ENCODE results near the gene MYO1D.
A peak's percentile ranks its signal among the peaks of the same experiment; 100 is the strongest.

Gene MYO1D

DNA sequence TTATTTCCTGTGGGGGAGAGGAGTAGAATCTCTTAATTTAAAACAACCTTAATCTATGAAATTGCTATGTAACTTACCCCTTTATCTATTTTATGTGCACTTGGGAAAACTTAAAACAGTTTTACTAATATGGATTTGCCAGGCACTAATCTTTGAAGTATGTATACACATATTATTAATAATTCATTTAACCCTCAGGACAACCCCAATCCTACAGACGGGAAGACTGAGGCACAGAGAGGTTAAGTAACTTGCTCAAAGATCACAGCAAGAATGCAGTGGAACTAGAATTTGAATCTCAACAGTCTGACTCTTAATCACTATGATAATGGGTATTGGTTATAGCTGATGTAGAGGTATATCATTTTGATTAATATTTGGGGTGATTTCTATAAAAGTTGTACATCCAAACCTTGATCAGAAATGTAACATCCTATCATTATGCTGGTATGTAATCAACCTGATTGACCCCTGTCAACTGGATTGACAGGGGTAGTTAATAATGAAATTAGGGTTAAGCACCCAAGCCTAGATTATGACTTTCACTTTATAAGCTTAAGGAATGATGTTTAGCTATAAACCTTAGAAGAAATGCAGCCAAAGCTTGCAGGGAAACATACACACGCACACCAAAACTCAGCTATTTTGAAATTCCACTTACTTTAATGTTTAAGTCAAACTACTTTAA, 1.6 kb downstream of the MYO1D start:
- H3K9ac ChIP-seq (ENCODE audit: low read length in 2 of 2), result peak overlapping the region in 1 of 2 donors; percentile 75
- no peak overlapping the region for H3K27ac ChIP-seq (ENCODE audit: low read length)
- no peaks in the 10 kb centered on the region for H3K27me3 ChIP-seq (ENCODE audit: control insufficient read depth in 1 of 2, insufficient read depth in 2 of 2, low read length in 2 of 2)
- H3K36me3 ChIP-seq (ENCODE audit: control insufficient read depth in 2 of 2, insufficient read depth in 2 of 2, low read length in 2 of 2), result no peaks in the 10 kb centered on the region
- H3K4me1 ChIP-seq (ENCODE audit: control insufficient read depth, insufficient read depth, low read length), result peaks cover 14% of the 10 kb centered on the region
- peak overlapping the region in 1 of 2 donors; percentile 89 for H3K4me3 ChIP-seq (ENCODE audit: low read length in 2 of 2)
- no peaks in the 10 kb centered on the region for H3K9me3 ChIP-seq (ENCODE audit: control insufficient read depth in 2 of 2, low read length in 2 of 2)

DNA sequence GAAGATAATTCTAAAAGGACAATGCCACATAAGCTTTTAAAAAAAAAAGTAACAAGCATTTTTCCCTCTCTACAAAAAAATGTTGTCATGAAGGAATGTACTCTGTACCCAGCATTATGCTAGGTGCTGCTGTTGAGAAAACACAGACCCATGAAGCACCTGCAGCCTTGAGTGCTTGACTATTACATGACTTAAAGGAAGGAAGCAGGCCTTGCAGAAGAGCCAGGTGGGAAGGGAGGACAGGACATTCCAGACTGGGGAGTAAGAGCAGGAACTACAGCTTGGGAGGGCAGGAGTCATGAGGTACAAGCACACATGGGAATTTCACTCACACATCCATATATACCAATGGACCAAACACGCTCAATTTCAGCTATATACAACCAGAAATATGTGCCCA, 3.8 kb downstream of the MYO1D start:
- no peak overlapping the region for H3K27ac ChIP-seq (ENCODE audit: low read length)
- H3K9me3 ChIP-seq (ENCODE audit: control insufficient read depth in 2 of 2, low read length in 2 of 2), result no peaks in the 10 kb centered on the region
- no peaks in the 10 kb centered on the region for H3K36me3 ChIP-seq (ENCODE audit: control insufficient read depth in 2 of 2, insufficient read depth in 2 of 2, low read length in 2 of 2)
- peaks cover 16% of the 10 kb centered on the region for H3K4me1 ChIP-seq (ENCODE audit: control insufficient read depth, insufficient read depth, low read length)
- H3K4me3 ChIP-seq (ENCODE audit: low read length in 2 of 2), result no peak overlapping the region
- no peaks in the 10 kb centered on the region for H3K27me3 ChIP-seq (ENCODE audit: control insufficient read depth in 1 of 2, insufficient read depth in 2 of 2, low read length in 2 of 2)
- H3K9ac ChIP-seq (ENCODE audit: low read length in 2 of 2), result no peak overlapping the region

- H3K9me3 ChIP-seq (ENCODE audit: control insufficient read depth in 2 of 2, low read length in 2 of 2), result no peaks in the 10 kb centered on the region
- H3K36me3 ChIP-seq (ENCODE audit: control insufficient read depth in 2 of 2, insufficient read depth in 2 of 2, low read length in 2 of 2), result no peaks in the 10 kb centered on the region
- no peaks in the 10 kb centered on the region for H3K27me3 ChIP-seq (ENCODE audit: control insufficient read depth in 1 of 2, insufficient read depth in 2 of 2, low read length in 2 of 2)
- H3K4me1 ChIP-seq (ENCODE audit: control insufficient read depth, insufficient read depth, low read length), result peaks cover 13% of the 10 kb centered on the region
- no peak overlapping the region for H3K4me3 ChIP-seq (ENCODE audit: low read length in 2 of 2)
- no peak overlapping the region for H3K9ac ChIP-seq (ENCODE audit: low read length in 2 of 2)
- no peak overlapping the region for H3K27ac ChIP-seq (ENCODE audit: low read length)
These were observed 5.2 kb downstream of the MYO1D start for GRCh38 chr17:32871746-32872145.

DNA sequence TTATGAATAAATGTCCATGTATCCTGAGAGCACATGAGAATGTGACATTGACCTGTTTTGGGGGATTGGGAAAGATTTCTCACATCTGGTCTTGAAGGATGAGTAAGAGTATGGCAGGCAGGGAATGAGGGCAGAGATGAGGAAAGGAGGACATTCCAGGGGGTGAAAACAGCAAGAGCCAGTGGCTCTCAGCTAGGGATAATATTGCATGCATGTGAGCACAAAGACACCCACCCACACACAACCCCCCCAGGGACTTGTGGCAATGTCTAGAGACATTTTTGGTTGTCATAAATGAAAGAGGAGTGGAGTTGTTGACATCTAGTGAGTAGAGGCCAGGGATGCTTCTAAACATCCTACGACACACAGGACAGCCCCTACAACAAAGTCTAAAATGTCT, 6.0 kb downstream of the MYO1D start:
- H3K36me3 ChIP-seq (ENCODE audit: control insufficient read depth in 2 of 2, insufficient read depth in 2 of 2, low read length in 2 of 2), result no peaks in the 10 kb centered on the region
- no peak overlapping the region for H3K9ac ChIP-seq (ENCODE audit: low read length in 2 of 2)
- H3K4me3 ChIP-seq (ENCODE audit: low read length in 2 of 2), result no peak overlapping the region
- H3K9me3 ChIP-seq (ENCODE audit: control insufficient read depth in 2 of 2, low read length in 2 of 2), result no peaks in the 10 kb centered on the region
- H3K27me3 ChIP-seq (ENCODE audit: control insufficient read depth in 1 of 2, insufficient read depth in 2 of 2, low read length in 2 of 2), result no peaks in the 10 kb centered on the region
- no peak overlapping the region for H3K27ac ChIP-seq (ENCODE audit: low read length)
- H3K4me1 ChIP-seq (ENCODE audit: control insufficient read depth, insufficient read depth, low read length), result peaks cover 9% of the 10 kb centered on the region

- Histone ChIP-seq H3K9me3 (ENCODE audit: control insufficient read depth in 2 of 2, low read length in 2 of 2) (no peaks in the 10 kb centered on the region), H3K4me1 (ENCODE audit: control insufficient read depth, insufficient read depth, low read length) (peaks cover 9% of the 10 kb centered on the region), H3K4me3 (ENCODE audit: low read length in 2 of 2) (no peak overlapping the region), H3K27me3 (ENCODE audit: control insufficient read depth in 1 of 2, insufficient read depth in 2 of 2, low read length in 2 of 2) (no peaks in the 10 kb centered on the region), H3K36me3 (ENCODE audit: control insufficient read depth in 2 of 2, insufficient read depth in 2 of 2, low read length in 2 of 2) (no peaks in the 10 kb centered on the region), H3K9ac (ENCODE audit: low read length in 2 of 2) (no peak overlapping the region), H3K27ac (ENCODE audit: low read length) (peak overlapping the region; percentile 41)
These were observed 6.8 kb downstream of the MYO1D start for GRCh38 chr17:32870027-32870670.

DNA sequence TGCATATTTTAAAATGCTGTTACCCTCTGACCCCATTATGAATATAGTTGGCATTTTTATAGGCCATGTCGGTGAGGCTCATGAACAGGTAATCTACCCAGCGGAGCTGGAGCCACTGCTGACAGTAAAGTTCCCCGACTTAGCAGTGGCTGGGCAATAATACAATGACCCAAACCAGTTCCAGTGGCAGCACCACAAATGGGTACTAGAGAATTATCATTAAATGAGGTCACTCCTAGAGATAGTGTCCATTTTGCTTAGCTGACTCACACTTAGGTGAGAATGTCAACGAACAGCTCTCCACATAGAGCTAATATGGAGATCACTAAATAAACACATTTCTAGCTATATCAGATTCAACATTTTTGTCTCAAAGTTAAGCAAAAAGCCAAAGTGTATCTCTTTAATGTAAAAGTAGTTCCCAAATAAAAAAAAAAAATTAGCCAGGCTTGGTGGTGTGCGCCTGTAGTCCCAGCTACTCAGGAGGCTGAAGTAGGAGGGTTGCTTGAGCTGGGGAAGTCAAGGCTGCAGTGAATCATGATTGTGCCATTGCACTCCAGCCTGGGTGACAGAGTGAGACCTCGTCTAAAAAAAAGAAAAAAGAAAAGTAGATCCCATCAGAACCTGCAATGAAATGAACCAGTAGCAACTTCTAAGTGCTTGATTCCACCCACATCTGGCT, 7.4 kb downstream of the MYO1D start:
- peak overlapping the region; percentile 41 for H3K27ac ChIP-seq (ENCODE audit: low read length)
- no peaks in the 10 kb centered on the region for H3K27me3 ChIP-seq (ENCODE audit: control insufficient read depth in 1 of 2, insufficient read depth in 2 of 2, low read length in 2 of 2)
- no peak overlapping the region for H3K9ac ChIP-seq (ENCODE audit: low read length in 2 of 2)
- H3K9me3 ChIP-seq (ENCODE audit: control insufficient read depth in 2 of 2, low read length in 2 of 2), result no peaks in the 10 kb centered on the region
- peaks cover 9% of the 10 kb centered on the region for H3K4me1 ChIP-seq (ENCODE audit: control insufficient read depth, insufficient read depth, low read length)
- no peaks in the 10 kb centered on the region for H3K36me3 ChIP-seq (ENCODE audit: control insufficient read depth in 2 of 2, insufficient read depth in 2 of 2, low read length in 2 of 2)
- H3K4me3 ChIP-seq (ENCODE audit: low read length in 2 of 2), result no peak overlapping the region

- Histone ChIP-seq H3K27me3 (ENCODE audit: control insufficient read depth in 1 of 2, insufficient read depth in 2 of 2, low read length in 2 of 2) (no peaks in the 10 kb centered on the region), H3K36me3 (ENCODE audit: control insufficient read depth in 2 of 2, insufficient read depth in 2 of 2, low read length in 2 of 2) (no peaks in the 10 kb centered on the region), H3K9ac (ENCODE audit: low read length in 2 of 2) (no peak overlapping the region), H3K4me3 (ENCODE audit: low read length in 2 of 2) (no peak overlapping the region), H3K4me1 (ENCODE audit: control insufficient read depth, insufficient read depth, low read length) (peaks cover 5% of the 10 kb centered on the region), H3K9me3 (ENCODE audit: control insufficient read depth in 2 of 2, low read length in 2 of 2) (no peaks in the 10 kb centered on the region), H3K27ac (ENCODE audit: low read length) (no peak overlapping the region)
These were observed 11.8 kb downstream of the MYO1D start for GRCh38 chr17:32865141-32865540.

DNA sequence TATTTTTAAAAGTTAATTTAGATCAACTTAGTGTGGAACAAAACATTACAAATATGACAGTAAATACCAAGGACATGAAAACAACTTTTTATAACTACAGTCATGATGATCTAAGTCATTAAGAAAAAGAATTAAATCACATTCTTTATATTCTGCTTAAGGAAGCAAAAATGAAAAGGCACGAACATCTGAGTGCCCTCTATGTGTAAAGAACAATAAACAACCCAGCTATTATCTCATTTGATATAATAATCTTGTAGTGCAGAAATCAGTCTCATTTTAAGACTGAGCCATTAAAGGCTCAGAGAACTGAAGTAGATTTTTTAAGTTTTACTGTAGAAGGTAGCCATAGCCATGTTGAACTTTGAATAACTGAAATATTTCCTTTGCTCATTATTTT, 13.4 kb downstream of the MYO1D start:
- Histone ChIP-seq H3K4me3 (ENCODE audit: low read length in 2 of 2) (no peak overlapping the region), H3K9ac (ENCODE audit: low read length in 2 of 2) (no peak overlapping the region), H3K27me3 (ENCODE audit: control insufficient read depth in 1 of 2, insufficient read depth in 2 of 2, low read length in 2 of 2) (no peaks in the 10 kb centered on the region), H3K27ac (ENCODE audit: low read length) (no peak overlapping the region), H3K36me3 (ENCODE audit: control insufficient read depth in 2 of 2, insufficient read depth in 2 of 2, low read length in 2 of 2) (no peaks in the 10 kb centered on the region), H3K4me1 (ENCODE audit: control insufficient read depth, insufficient read depth, low read length) (no peaks in the 10 kb centered on the region), H3K9me3 (ENCODE audit: control insufficient read depth in 2 of 2, low read length in 2 of 2) (no peaks in the 10 kb centered on the region)

DNA sequence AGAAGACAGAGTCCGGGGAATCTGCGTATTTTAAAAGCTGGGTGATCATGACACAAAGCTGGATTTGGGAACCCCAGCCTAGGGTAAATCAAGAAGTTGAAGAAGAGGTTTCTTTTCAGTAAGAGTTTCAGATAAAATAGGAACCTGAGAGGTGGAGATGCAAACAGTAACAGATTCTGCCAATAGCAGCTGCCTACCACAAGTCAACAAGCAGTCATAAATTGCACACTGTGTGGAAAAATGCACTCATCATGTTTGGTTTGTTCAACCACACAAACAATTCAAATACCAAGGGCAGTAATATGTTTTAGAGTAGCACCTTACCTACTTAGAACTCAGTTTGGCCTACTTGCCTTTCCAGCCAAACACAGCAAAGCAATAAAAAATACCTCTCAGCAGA, 14.0 kb downstream of the MYO1D start:
- no peaks in the 10 kb centered on the region for H3K4me1 ChIP-seq (ENCODE audit: control insufficient read depth, insufficient read depth, low read length)
- H3K27ac ChIP-seq (ENCODE audit: low read length), result no peak overlapping the region
- no peaks in the 10 kb centered on the region for H3K36me3 ChIP-seq (ENCODE audit: control insufficient read depth in 2 of 2, insufficient read depth in 2 of 2, low read length in 2 of 2)
- H3K9me3 ChIP-seq (ENCODE audit: control insufficient read depth in 2 of 2, low read length in 2 of 2), result no peaks in the 10 kb centered on the region
- H3K27me3 ChIP-seq (ENCODE audit: control insufficient read depth in 1 of 2, insufficient read depth in 2 of 2, low read length in 2 of 2), result no peaks in the 10 kb centered on the region
- no peak overlapping the region for H3K9ac ChIP-seq (ENCODE audit: low read length in 2 of 2)
- no peak overlapping the region for H3K4me3 ChIP-seq (ENCODE audit: low read length in 2 of 2)

DNA sequence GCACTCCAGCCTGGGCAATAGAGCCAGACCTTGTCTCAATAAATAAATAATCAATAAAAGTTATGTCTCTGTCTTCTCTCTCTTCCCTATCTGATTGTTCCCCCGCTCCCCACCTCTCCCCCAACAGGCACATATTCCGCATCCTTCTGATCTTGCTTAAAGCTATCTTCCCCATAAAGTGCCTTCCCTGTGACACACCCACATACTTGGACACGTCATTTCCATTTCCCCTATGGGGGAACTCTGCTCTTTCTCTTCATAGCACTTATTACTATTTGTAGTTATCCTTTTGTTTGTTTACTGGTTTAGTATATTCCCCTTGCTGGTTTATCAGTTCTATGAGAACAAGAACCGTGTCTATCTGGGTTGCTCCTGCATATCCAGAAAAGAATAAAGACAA, 14.9 kb downstream of the MYO1D start:
- no peak overlapping the region for H3K4me3 ChIP-seq (ENCODE audit: low read length in 2 of 2)
- H3K27ac ChIP-seq (ENCODE audit: low read length), result no peak overlapping the region
- no peak overlapping the region for H3K9ac ChIP-seq (ENCODE audit: low read length in 2 of 2)
- H3K36me3 ChIP-seq (ENCODE audit: control insufficient read depth in 2 of 2, insufficient read depth in 2 of 2, low read length in 2 of 2), result no peaks in the 10 kb centered on the region
- H3K27me3 ChIP-seq (ENCODE audit: control insufficient read depth in 1 of 2, insufficient read depth in 2 of 2, low read length in 2 of 2), result no peaks in the 10 kb centered on the region
- H3K9me3 ChIP-seq (ENCODE audit: control insufficient read depth in 2 of 2, low read length in 2 of 2), result no peaks in the 10 kb centered on the region
- no peaks in the 10 kb centered on the region for H3K4me1 ChIP-seq (ENCODE audit: control insufficient read depth, insufficient read depth, low read length)
